Hepatocyte (in vitro differentiated cells): Measurements from ENCODE around the gene HDX. TPM values are rescaled to one million over a fixed set of nuclear protein-coding genes. Genes with fewer than 3 reads are reported as not detected.

ENCODE experiments used
- DNase-seq: peaks from one replicate; pipeline ENCODE4 v3.0.0-alpha.2; 2016; ENCODE audit warnings: low spot score
- H2AFZ ChIP-seq: fragments of 200-600 bp; sonication (generic); 2 replicates; pipeline ENCODE4 v1.6.0; 2016; ENCODE audit warnings: antibody characterized with exemption, mild to moderate bottlenecking
- H3K27ac ChIP-seq: fragments of 200-600 bp; sonication (generic); 2 replicates; pipeline ENCODE4 v1.5.1; 2016; ENCODE audit warnings: mild to moderate bottlenecking
- H3K27me3 ChIP-seq: fragments of 200-600 bp; sonication (generic); 2 replicates; pipeline ENCODE4 v1.6.1; 2016
- H3K36me3 ChIP-seq: fragments of 200-600 bp; sonication (generic); replicated peaks from 2 replicates; pipeline ENCODE4 v1.5.1; 2016; ENCODE audit warnings: low read depth; ENCODE audit not compliant: insufficient read depth
- H3K4me1 ChIP-seq: fragments of 200-600 bp; sonication (generic); 2 replicates; pipeline ENCODE4 v1.5.1; 2016; ENCODE audit warnings: mild to moderate bottlenecking, moderate library complexity; ENCODE audit not compliant: insufficient read depth
- H3K4me2 ChIP-seq: fragments of 200-600 bp; sonication (generic); 2 replicates; pipeline ENCODE4 v1.6.0; 2016
- H3K4me3 ChIP-seq: fragments of 200-600 bp; sonication (generic); 2 replicates; pipeline ENCODE4 v1.5.1; 2016; ENCODE audit warnings: mild to moderate bottlenecking
- H3K79me2 ChIP-seq: fragments of 200-600 bp; sonication (generic); 2 replicates; pipeline ENCODE4 v1.6.0; 2017; ENCODE audit warnings: mild to moderate bottlenecking
- H3K9me2 ChIP-seq: fragments of 200-600 bp; sonication (generic); replicated peaks from 2 replicates; pipeline ENCODE4 v1.6.0; 2017; ENCODE audit warnings: mild to moderate bottlenecking; ENCODE audit not compliant: insufficient read depth
- H3K9me3 ChIP-seq: fragments of 200-600 bp; sonication (generic); 2 replicates; pipeline ENCODE4 v1.5.1; 2016; ENCODE audit warnings: low read depth, mild to moderate bottlenecking
- H4K20me1 ChIP-seq: fragments of 200-600 bp; sonication (generic); 2 replicates; pipeline ENCODE4 v1.6.0; 2016; ENCODE audit warnings: mild to moderate bottlenecking; ENCODE audit not compliant: insufficient read depth, poor library complexity, severe bottlenecking
- CTCF ChIP-seq: fragments of 200-600 bp; sonication (generic); IDR thresholded peaks from 2 replicates; pipeline ENCODE4 v1.5.1; 2016; ENCODE audit warnings: antibody characterized with exemption, mild to moderate bottlenecking; ENCODE audit not compliant: poor library complexity
- EZH2 ChIP-seq: fragments of 200-600 bp; sonication (generic); IDR thresholded peaks from 2 replicates; pipeline ENCODE4 v1.6.1; 2016; ENCODE audit warnings: antibody characterized with exemption, mild to moderate bottlenecking, borderline replicate concordance
- EZH2phosphoT487 ChIP-seq: fragments of 200-600 bp; sonication (generic); IDR thresholded peaks from one replicate; pipeline ENCODE4 v1.6.1; 2018; ENCODE audit warnings: antibody characterized with exemption, mild to moderate bottlenecking, low read depth, moderate library complexity; ENCODE audit not compliant: unreplicated experiment, severe bottlenecking
- WGBS: methylation state at CpG from one replicate; pipeline ENCODE4 v1.1.6; 2016; ENCODE audit warnings: low lambda C conversion rate; ENCODE audit errors: missing lambda C conversion rate; 5-methylcytosine and 5-hydroxymethylcytosine counted together
- polyA plus RNA-seq: library from polyadenylated mRNA; unstranded; fragments of >200 nt; fragmentation: Nextera tagmentation; extraction: Ambion mirVana; gene quantifications from 2 replicates; pipeline ENCODE4 v1.2.1, GENCODE V29; 2016
- total RNA-seq: library from RNA; depleted of rRNA; stranded (reverse); fragments of >200 nt; gene quantifications from 2 replicates; pipeline ENCODE4 v1.2.3, GENCODE V29; 2014

HDX gene
- total and polyA plus RNA-seq, 2 experiments from 2014 or later, result 4.8 to 9.4 TPM

- H3K9me3 ChIP-seq, result peaks cover 6% of the 10 kb centered on the region
- H4K20me1 ChIP-seq, result no peaks in the 10 kb centered on the region
- H3K79me2 ChIP-seq, result no peaks in the 10 kb centered on the region
- 71% methylated on average over 2 of the region's 2 CpGs for WGBS
- no peak overlapping the region for H3K4me2 ChIP-seq
- TF ChIP-seq EZH2phosphoT487 (no peak), CTCF (no peak), EZH2 (no peak)
- DNase-seq, result no peak
- H2AFZ ChIP-seq, result no peak overlapping the region
- no peaks in the 10 kb centered on the region for H3K4me1 ChIP-seq
- no peak overlapping the region for H3K27ac ChIP-seq
- H3K36me3 ChIP-seq, result no peaks in the 10 kb centered on the region
- H3K4me3 ChIP-seq, result no peak overlapping the region
- H3K9me2 ChIP-seq, result no peaks in the 10 kb centered on the region
- H3K27me3 ChIP-seq, result no peaks in the 10 kb centered on the region
Measured at GRCh38 chrX:84453351-84454246, 48.7 kb downstream of the HDX start.

GRCh38 chrX:84441143-84441542 is 61.1 kb downstream of the HDX start:
- peaks cover 12% of the 10 kb centered on the region for H3K9me3 ChIP-seq
- no peak overlapping the region for H2AFZ ChIP-seq
- no peaks in the 10 kb centered on the region for H4K20me1 ChIP-seq
- no peaks in the 10 kb centered on the region for H3K27me3 ChIP-seq
- no peaks in the 10 kb centered on the region for H3K79me2 ChIP-seq
- DNase-seq, result no peak
- 73% methylated on average over 1 of the region's 1 CpG for WGBS
- no peak overlapping the region for H3K4me2 ChIP-seq
- no peak overlapping the region for H3K4me3 ChIP-seq
- TF ChIP-seq CTCF (no peak), EZH2phosphoT487 (no peak), EZH2 (no peak)
- no peak overlapping the region for H3K27ac ChIP-seq
- no peaks in the 10 kb centered on the region for H3K36me3 ChIP-seq
- H3K9me2 ChIP-seq, result no peaks in the 10 kb centered on the region
- H3K4me1 ChIP-seq, result no peaks in the 10 kb centered on the region

GRCh38 chrX:84415140-84415539 is 87.1 kb downstream of the HDX start:
- TF ChIP-seq CTCF (no peak), EZH2phosphoT487 (no peak), EZH2 (no peak)
- Histone ChIP-seq H3K79me2 (no peaks in the 10 kb centered on the region), H3K36me3 (no peaks in the 10 kb centered on the region), H3K9me3 (no peaks in the 10 kb centered on the region), H3K27me3 (no peaks in the 10 kb centered on the region), H3K27ac (no peak overlapping the region), H3K4me2 (no peak overlapping the region), H2AFZ (no peak overlapping the region), H3K4me3 (no peak overlapping the region), H4K20me1 (no peaks in the 10 kb centered on the region), H3K9me2 (no peaks in the 10 kb centered on the region), H3K4me1 (no peaks in the 10 kb centered on the region)
- no peak for DNase-seq
